UCSD-AML1 (cell line): ENCODE data around the gene CTRB2.

Experiments used
- DNase-seq: peaks from one replicate; lab custom pipeline; 2025; ENCODE audit not compliant: unreplicated experiment; lab: John Stamatoyannopoulos, UW

CTRB2 gene

DNA sequence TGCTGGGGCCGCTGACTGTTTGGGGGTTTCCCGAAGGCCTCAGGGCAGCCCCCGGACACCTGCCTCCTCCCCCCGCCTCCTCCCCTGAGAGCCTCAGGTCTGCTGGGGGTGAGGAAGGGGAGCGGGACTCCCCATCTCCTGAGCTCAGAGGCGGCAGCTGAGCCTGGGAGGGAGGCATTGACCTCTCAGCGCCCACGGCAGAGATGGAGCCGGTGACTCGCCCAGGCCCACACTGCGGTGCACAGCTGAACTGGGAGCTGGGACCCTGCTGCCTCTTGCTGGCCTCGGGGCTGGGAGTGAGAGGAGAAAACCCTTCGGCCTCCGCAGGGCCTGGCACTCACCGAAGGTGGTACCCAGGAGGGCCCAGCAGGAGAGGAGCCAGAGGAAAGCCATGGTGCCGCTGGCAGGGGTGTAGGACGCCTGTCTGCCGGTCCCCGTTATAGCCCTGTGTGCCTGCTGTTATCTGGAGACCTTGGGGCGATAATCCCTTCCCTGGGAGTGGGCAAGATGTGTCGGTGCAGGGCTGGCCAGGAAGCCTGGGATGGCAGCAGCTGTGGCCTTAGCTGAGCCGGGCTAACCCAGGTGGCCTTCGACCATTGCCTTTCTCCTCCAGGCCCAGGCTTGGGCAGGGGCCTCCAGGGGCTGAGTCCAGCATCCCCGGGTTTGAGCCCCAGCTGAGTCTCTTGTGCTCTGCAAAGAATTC lies at the start of gene CTRB2:
Gene CTRB2 (minus strand): TSS at position 413 of the 703 bp plus-strand sequence. CDS start 20 bp downstream, at position 393.
- no peak for DNase-seq

DNA sequence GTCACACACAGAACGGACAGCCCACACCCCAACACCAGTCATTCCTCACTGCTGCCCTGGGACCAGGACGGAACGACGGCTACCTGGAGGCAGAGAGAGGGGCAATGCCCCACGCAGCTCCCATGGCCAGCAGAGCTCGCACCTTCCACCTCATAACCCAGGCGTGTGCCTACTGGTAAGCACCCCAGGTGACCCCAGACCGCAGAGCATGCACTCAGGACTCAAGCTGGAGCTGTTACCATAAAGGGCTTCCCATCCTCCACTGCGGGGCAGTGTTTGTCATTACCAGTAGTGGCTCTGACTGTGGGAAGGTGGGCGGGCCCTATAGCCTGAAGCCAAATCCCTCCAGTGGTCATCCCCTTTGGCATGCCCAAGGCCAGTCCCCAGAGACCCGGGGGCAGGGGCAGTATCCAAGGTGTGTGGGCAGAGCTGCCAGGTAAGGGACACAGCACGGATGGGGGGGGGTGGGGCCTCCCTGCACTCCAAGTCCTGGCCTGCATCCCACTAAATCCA lies 49.2 kb upstream of the CTRB2 start:
- no peak for DNase-seq

DNA sequence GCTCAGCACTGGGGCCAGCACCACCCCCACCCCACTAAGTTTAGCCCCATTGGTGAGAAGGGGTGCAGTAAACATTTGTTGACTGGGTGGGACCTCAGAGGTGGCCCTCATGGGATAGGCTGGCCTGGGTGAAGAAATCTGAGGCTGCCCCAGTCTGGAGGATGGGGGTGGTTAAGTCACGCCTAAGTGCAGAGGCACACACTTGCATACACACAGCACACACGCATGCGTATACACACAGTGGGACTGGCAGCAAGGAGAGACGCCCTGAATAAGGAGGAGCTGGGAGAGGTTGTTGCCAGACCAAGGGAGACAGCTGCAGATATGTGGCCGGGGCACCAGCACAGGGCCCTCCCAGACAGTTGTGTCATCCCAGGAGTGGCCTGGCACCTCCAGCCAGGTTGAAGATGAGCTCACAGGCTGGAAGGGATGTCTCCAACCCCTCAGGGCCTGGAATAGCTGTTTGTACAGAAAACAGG lies 47.4 kb upstream of the CTRB2 start:
- DNase-seq: no peak

DNA sequence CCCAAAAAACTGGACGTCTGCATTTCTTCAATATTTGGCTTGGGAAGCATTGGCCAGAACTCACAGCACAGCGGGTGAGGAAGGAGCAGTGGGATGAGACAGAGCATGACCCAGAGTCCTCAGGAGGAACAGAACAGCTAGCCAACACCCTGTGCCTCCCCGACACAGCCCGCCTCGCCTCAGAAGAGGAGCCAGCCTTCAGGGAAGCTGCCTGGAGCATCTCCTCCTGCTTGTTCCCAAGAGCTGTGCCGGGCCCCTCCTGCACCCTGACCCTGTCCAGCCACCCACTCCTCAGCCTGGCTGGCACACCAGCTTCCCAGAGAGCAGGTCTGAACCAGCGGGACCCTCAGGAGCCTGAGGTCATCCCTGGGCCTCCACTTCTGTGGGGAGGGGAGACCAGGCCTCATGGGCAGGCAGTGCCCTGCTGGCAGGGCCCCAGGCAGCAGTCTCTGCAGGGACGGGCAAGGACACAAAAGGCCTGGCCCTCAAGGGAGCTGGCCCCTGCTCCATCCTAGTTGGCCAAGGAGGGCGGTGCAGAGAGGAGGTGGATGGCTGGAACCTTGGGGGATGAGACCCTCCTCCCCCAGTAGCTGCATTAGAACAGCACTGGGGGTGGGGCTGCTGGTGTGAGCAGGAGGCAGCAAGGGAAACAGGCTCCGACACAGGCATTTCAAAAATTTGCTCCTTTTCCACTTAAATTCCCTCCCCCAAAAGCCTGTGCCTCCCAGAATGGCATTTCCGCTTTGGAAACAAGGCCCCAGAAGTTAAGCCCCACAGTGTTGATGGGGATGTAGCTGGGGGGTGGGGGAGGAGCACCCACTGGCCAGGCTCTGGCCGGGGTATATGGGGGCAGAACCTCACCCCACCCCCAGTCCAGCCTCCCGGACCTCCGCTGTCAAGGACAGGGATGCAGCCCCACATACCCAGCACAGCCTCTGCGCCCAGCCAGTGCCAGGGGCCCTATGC lies 46.3 kb upstream of the CTRB2 start:
- DNase-seq: no peak

DNA sequence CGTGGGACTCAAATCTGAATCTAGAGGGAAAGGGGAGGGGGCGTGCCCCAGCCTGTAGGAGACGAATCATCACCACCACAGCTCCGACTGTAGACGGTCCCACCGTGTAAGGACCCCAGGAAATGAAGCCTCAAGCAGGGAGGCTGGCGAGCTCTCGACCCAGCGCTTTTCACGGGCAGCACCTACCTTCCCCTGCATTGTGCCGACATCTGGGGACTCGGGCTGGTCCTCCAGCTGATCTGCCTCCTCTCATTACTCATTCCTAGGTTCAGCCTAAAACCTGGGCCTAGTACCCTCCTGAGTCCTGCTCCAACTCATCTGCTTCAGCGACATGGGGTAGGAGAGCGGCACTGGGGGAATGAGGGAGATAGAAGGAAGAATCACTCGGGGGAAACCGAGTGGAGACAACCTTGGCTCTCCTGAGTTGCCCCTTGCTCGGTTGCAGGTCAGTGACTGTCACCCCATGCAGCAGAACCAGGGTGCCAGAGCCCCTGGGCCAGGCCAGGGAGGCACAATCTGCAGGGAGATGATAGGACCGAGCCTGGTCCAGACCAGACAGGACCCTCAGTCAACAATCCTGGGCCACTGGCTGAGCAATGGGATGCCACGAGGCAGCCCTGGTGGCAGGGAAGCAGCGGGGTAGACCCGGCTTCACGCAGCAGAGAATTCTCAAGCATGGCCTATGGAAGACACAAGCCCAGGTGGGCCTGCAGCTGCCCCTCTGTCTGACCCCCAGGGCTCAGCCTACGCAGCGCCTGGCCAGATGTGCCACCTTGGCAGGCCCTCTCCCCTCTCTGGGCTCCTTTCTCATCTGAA lies 45.3 kb upstream of the CTRB2 start:
- no peak for DNase-seq

DNA sequence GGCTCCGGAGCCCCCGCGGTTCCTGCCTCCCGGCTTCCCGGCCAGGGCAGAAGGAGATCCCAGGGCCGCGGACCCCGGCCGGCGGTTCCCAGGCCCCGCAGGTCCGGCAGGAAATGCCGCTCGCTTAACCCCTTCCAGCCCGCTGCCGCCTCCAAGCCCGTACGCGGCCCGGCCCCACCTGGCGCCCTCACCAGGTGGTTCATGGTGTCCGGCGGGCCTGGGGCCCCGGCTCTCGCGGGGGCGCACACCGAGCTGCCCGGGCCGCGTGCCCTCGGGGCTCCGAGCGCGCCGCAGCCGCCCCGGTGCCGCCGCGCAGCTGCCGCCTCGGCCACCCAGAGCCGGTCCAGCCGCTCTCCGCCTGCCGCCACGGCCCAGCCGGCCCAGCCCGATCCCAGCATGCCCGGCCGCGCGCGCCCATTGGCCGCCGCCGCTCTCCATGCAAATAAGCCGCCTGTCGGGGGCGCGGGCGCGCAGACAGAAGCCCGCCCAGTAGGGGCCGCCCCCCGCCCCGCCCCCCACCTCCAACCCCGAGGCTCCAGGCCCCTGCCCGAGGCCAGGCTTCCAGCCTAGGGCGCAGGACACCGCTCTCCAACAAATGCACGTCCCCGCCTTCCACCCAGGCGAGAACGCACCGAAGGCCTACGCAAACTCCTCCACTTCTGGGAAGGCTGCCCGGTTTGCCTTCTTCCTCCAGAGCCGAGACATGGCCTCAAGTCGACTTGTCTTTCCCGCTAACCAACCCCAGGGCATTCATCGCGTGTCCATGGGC lies 44.5 kb upstream of the CTRB2 start, which contains the start of gene BCAR1:
Gene BCAR1 (minus strand): TSS at position 345 of the 769 bp plus-strand sequence. CDS start 142 bp downstream, at position 203.
- peak; percentile 74 for DNase-seq

DNA sequence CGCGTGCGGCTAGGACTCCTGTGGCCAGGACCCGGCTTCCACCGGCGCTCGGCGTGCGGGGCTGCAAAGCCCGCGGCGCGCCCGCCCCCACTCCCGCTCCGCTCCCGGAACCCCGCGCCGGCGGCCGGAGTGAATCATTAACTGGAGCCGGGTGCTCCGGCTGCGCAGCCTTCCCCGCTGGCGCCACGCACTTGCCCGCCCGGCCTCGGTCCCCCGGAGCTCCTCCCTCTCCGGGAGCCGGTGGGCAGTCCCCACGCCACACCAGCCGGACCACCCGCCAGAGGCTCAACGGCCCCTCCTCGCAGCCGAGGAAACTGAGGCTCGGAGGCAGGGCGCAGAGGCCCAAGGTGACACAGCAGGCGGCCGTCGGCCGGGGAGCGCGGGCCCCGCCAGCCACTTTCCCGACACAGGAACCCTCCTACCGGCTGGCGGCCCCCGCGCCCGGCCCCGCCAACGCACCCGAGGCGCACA lies 43.9 kb upstream of the CTRB2 start:
- DNase-seq: no peak

DNA sequence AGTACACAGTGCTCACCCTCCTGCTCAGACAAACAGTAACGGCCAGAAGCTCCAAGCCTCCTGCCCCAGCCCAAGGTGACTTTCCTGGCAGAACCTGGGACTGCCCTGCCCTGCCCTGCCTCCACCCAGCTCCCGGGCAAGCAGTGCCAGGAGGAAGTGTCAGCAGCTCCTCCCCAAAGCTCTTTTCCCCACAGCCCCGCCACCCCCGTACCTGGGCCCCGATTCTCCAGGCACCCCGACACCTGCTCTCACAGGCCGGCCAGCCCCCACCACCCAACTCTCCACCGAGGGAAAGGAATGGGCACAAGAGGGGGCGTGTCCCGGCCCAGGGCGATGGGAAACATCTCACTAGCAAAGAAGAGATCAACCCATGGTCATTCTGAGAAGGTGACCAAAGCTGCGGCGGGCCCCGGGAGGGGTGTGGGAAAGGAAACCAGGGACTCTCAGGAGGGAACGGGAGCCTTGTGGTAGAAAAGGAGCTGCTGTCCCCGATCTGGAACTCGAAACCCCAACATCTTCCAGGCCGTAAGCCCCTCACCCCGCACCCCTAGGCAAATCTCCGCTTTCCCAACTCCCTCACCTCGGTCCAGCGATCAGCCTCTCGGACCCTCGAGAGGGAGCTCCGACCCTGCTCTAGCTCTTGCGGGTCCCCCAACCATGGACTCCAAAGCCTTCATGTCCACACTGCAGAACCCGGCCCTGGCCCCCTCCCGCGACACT lies 43.3 kb upstream of the CTRB2 start:
- DNase-seq: no peak

DNA sequence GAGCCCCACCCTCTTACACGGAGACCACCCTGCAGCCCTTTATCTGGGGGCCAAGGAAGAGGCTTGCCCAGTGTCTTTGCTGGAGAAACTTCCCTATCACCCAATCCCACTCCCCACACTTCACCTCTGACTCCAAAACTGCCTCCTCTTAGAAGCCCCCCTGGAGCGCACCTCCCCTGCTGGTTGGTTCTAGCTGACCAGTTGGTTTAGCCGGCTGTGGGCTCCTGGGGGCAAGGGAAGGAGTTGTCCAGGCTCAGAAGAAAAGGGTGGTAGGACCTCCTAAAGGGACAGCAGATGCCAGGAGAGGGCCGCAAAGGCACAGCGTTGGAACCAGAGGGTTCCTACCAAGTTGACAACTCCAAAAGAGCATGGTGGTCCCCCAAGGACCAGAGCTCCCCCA lies 42.5 kb upstream of the CTRB2 start:
- no peak for DNase-seq

DNA sequence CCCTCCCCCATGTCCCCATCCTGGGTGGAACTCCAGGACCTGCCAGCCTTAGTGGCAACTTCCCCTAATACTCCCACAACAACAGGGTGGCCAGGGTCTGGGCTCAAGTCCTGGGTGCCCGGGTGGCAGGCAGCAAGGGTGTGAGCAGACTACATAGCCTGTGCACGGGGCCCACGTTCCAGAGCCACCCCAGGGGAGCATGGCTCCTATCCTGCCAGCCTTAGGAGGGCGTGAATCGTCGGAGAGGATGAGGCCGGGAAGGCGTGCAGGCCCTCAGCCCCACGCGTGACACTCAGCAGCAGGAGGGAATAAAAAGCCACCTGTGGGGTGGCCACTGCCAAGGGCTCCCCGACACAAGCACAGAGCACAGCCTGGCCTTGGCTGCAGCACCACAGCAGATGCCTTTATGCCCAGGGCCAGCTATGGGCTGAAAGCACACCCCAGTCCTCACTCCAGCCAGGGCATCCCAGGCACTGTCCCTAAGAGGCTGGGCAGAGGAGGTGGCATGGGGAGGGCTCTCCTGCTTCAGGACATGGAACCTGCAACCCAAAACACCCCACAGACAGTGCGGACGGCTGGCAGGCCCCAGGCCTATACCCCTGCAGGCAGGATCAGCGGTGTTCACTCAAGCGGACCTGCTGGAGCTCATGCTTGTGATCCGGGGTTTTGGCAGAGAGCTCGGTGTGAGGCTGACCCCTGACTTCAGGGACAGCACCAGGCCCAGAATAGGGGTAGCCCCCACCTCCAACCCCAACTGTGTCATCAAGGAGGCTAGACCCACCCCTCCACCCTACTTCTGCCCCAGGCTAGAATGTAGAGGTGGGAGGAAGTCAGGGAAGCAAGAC lies 41.8 kb upstream of the CTRB2 start:
- DNase-seq: no peak

DNA sequence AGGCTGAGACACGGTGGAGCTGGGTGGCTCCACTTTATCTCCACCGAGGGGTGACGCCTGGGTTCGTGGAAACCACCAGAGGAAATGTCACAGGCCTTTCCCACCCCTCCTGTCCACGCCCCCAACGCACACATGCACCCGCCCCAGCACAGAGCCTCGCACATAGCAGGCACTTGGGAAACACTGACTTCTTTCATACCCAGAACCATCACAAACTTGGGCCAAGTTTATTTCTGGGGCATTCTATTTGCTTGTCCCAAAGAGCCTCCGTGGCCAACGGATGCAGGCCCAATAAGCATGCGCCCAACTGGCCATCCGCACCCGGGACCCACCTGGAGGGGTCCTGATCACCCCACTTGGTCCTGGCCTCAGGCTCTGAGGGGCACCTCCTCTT lies 41.2 kb upstream of the CTRB2 start:
- no peak for DNase-seq

DNA sequence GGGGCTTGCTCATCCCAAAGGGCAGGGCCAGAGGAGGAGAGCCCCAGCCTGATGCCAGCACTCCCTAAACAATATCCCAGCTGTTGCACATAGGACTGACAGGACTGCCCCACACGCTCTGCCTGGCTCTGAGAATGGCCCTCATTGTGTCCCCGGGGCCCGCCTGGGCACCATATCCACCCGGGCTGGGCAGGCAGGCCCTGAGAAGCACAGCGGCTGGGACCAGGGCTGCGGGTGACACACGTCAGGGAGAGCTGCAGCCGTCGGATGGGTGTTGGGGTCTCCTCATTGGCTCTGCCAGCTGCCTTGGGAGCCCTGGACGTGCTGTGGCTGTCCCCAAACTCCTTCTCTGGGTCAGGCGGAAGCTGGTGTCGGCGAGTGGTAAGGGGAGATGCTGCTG lies 40.3 kb upstream of the CTRB2 start:
- DNase-seq: no peak

DNA sequence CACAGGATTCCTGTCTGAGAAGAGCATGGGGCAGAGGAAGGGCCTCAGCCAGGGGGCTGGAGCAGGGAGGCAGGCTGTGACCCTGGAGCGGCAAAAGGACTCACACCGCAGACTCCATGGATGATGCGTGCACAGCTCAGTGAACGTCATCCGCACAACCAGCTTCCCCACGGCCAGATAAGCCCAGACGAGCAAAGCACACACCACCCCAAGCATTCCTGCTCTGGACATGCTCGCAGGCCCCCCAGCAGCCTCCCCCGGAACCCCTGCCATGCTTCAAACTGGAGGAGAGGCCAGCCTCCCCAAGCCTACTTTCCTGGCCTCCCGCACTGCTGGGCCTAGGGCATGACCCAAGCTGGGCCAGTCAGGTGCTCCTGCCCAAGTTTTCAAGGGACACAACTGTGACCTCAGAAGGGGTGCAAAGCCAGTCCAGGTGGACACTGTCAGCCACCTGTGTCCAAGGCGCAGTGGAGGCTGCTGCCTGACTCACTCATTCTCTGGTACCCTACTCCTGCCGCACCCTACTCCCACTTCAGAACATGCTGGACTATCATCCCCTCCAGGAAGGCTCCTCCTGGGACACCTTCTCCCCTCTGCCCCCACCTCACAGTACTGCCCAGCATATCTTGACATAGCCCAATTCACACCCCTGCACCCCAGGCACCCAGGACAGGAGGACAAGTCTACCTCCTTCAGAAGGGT lies 39.7 kb upstream of the CTRB2 start:
- DNase-seq: no peak

DNA sequence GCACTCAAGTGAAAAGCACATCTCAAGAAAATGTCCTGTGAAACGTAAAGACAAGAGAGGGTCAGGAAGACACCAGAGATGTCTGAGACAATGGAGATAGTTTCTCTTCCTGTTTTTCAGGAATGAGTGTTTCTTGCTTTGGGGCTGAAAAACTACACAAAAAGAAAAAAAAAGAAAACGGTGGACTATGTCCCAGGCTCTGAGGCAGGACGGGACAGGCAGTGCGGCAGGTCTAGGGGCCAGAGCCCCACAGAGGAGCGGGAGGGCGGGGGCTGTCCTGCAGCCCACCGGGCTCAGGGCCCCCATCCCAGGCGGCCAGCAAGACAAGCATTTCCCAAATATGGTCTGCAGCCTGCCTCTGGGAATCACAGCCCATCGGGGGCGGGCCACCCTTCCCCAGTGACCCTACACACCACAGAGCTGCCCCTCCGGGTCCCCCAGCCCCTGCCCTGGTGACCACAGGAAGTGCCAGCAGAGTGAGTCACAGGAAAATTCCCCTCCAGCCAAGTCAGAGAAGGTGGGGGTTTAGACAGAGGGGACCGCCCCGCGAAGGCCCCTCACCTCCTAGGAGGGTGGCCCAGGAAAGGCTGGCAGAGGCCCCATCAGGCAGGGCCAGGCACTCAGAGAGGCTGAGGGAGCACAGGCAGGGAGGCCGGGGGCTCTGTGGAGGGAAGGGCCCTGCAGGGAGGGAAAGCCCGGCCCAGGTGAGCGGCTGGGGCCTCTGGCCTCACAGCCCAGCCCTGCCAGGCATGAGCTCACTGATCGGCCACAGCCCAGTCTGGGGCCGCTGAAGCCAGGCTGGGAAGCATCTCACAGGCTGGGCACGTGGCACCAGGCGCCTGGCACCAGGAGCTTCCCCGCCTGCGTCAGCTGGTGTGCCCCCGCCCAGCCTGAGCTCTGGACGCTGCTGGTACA lies 38.1 kb upstream of the CTRB2 start:
- DNase-seq: no peak

DNA sequence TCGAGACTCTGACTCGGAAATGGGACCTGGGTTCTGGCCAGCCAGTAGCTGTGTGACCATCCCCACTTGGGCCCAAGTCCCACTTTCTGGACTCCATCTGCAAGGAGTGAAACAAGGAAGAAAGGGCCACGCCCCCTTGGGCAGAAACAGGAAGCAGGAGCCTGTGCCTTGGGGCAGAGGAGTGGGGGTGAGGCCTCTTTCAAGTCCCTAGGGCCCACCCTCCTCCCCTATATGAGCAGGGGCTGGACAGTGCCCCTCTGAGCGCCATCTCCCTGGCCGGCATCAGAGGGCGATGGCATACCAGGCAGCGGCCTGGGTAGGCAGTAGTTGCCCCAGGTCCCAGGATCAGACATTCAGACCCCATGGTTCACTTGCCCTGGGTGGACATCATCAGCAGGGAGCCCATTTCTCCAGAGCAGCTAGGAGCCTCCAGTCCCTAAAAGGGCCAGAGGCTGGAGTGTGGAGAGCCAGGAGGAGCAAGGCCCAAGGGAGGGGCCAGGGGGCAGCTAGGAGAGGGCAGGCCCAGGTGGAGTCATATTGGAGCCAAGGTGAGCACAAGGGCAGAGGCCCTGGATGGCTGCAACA lies 37.4 kb upstream of the CTRB2 start:
- peak; percentile 31 for DNase-seq

DNA sequence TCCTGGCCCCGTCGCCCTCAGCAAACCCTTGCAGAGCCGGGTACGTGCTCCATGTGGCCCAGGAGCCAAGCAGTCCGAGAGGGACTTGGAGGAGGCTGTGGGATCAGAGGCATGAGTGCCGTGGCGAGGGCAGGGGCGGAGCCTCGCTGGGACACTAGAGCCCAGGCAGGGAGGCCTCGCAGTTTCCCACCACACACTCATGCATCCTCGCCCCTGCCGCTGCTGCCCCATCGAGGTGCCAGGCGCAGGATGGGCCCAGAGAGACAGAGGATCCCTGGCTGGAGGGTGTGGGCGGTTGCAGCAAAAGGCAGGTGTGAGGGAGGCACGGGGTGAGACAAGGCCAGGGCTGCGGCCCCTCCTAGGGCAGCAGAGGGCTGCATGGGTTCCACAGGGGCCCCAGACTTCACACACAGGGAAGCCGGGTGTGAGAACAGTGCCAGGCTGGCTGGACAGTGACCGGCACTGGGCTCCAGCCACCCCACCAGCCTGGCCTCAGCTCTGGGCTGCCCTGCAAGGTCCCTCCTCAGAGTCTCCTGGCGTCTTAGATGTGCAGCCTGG lies 36.8 kb upstream of the CTRB2 start:
- no peak for DNase-seq
